Esophagus muscularis mucosa (tissue), 3 donors: ENCODE results near the gene ADCY1.
"Not testable (repeated sequence)": the region's sequence is repeated elsewhere in the genome, so short reads cannot be mapped to it uniquely, and the experiment has no call there.

ENCODE experiments used
- POLR2A ChIP-seq: fragments of 450-650 bp; IDR thresholded peaks from one replicate; pipeline ENCODE4 v1.6.1; 2017; ENCODE audit warnings: antibody characterized with exemption, moderate library complexity, mild to moderate bottlenecking, low read depth
- TF ChIP-seq, protein P1 (sequence below), 3 experiments: fragments of 200-600 bp in 2 of 3; fragments of 450-650 bp in 1 of 3; sonication (generic) in 2 of 3; IDR thresholded peaks; one replicate each; pipeline ENCODE4 v1.5.1; 2017 to 2019; ENCODE audit warnings: antibody characterized with exemption in 3 of 3, mild to moderate bottlenecking in 2 of 3, moderate library complexity in 1 of 3

- TF ChIP-seq, protein P1, sequence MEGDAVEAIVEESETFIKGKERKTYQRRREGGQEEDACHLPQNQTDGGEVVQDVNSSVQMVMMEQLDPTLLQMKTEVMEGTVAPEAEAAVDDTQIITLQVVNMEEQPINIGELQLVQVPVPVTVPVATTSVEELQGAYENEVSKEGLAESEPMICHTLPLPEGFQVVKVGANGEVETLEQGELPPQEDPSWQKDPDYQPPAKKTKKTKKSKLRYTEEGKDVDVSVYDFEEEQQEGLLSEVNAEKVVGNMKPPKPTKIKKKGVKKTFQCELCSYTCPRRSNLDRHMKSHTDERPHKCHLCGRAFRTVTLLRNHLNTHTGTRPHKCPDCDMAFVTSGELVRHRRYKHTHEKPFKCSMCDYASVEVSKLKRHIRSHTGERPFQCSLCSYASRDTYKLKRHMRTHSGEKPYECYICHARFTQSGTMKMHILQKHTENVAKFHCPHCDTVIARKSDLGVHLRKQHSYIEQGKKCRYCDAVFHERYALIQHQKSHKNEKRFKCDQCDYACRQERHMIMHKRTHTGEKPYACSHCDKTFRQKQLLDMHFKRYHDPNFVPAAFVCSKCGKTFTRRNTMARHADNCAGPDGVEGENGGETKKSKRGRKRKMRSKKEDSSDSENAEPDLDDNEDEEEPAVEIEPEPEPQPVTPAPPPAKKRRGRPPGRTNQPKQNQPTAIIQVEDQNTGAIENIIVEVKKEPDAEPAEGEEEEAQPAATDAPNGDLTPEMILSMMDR (IDR thresholded peaks at IDR 0.05): not testable (repeated sequence)
- not testable (repeated sequence) for TF ChIP-seq POLR2A
Measured at GRCh38 chr7:45762225-45762994, 188.2 kb downstream of the ADCY1 start.
